Sigmoid colon (tissue), 3 donors: Measurements from ENCODE around the gene SAMD4A.

Source experiments
- CTCF ChIP-seq, 4 experiments: fragments of 450-650 bp in 3 of 4; fragments of 200-600 bp in 1 of 4; IDR thresholded peaks; one replicate each; pipeline ENCODE4 v1.5.1; 2016 to 2019; ENCODE audit warnings: antibody characterized with exemption in 4 of 4, mild to moderate bottlenecking in 3 of 4, moderate library complexity in 2 of 4
- POLR2A ChIP-seq, 2 donors: fragments of 450-650 bp; IDR thresholded peaks; one replicate each; pipeline ENCODE4 v1.6.1; 2016; ENCODE audit warnings: antibody characterized with exemption in 2 of 2, mild to moderate bottlenecking in 2 of 2, moderate library complexity in 2 of 2

GRCh38 chr14:54698966-54699530, 132.1 kb downstream of the SAMD4A start:
- TF ChIP-seq CTCF (IDR thresholded peaks at IDR 0.05), result no peak
- TF ChIP-seq POLR2A (IDR thresholded peaks at IDR 0.05), result no peak
